ENCODE measurements around the gene DHRS12.
A peak's percentile ranks its signal among the peaks of the same experiment; 100 is the strongest.

The DHRS12 gene

GRCh38 chr13:51805925-51806324, 2.0 kb upstream of the DHRS12 start:
- DNase-seq = no peak

DNA sequence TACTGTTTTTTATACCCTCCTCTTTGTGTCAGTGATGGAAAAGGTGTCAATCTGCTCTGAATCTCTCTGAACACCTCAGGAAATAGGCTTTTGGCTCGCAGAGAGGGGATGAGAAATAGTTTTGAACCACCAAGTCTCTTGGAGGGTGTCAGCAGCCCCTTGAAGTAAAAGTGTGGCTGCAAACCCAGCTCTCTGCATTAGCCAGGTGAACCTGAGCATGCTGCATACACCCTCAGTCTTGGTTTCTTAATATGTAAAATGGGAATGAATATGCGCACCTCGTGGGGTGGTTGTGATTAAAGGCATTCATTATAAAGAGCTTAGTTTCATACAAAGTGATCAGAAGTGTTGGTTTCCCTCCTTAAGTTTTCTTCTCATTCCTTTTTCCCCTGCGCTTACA, 1.4 kb upstream of the DHRS12 start:
- DNase-seq = no peak

- peak; percentile 76 for DNase-seq
These were observed 571 bp upstream of the DHRS12 start for GRCh38 chr13:51804295-51805172.

- no peak for DNase-seq
These were observed 1.1 kb downstream of the DHRS12 start for GRCh38 chr13:51802631-51803418.

DNA sequence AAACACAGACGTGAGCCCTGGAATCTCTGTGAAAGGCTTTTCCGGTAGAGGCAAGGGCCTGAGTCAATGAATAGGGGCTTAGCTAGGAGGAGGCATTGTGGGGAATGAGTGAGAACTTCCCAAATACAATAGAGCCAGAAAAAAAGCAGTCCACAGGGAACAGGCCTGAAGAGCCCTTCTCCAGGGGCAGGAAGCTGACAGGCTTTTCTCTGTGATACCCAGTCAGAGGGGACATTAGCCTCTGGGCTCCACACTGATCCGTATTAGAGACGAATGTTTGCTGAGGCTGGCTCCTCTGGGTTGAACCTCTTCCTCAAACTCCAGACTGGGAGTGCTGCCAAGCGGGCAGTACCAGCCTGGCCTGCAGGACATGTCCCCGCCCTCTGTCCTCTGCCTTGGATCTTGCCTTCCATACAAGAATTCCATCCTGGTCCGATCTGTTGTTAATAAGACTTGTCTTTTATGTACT, 2.3 kb downstream of the DHRS12 start:
- DNase-seq = peak; percentile 37

DNA sequence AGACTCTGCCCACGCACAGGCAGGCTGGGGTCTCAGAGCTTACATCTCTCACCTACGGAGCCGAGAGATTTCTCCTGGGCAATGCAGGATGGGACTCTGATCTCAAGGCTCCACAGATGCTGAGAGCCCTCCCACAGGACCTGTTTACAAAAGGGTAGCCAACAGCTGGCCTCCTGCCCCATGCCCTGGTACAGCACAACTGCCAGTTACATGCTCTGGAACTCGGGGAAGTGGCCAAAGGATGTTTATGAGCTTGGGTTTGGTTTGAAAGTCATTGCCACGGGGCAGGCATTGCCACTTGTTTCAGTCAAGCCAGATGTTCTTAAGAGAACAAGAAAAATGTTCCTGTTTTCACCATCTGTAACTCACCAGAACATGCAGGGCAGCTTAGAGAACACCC, 3.5 kb downstream of the DHRS12 start:
- DNase-seq = no peak

DNA sequence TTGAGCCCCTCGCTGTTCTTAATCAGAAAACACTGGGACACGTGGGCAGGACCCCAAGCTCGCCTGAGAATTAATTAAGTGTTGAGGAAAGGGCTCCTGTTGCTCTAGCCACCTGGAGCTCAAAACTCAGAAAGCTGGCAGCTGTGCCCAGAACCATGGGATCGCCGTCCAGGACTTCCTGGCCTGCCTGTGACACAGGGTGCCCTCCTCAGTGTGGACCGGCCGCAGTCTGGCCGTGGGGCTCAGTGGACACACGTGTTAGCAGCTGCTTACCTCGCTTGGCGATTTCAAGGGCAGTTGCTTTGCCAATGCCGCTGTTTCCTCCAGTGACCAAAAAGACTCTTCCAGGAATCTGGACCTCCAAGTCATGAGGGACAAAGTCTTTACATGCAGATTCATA, 4.7 kb downstream of the DHRS12 start:
- no peak for DNase-seq

DNA sequence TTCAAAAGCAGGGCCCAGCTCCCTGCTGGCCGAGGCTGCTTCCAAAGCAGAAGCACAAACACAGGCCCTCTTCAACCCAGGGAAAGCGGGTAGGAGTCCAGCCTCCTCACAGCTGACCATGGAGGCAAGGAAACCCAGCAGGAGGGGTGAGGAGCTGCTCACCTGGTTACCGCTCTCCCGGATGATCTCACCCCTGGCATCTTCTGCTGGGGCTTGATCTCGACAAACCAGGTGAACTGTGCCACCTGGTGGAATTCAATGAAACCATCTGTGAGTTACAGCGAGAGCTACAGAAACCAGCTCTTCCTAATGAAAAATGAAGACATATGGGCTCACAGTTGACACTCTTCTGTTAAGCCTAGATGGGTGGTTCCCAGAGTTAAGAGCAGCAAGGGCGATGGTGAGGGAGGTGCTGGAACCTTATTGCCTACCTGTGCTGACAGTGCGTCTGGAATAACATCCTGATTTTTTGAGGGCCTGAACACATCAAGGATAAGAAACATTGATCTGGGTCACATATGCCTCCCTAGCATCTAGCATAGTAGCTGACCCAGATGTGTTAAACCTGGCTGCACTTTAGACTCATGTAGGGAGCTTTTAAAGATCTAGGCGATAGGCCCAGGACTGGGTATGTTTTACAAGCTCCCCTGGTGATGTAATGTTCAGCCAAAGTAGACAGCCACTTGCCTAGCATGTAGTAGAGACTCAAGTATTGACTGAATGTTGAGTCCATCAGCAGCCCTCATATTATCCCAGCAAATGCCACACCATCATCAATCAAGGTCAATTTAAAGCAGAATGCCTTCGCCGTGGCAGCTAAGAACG, 6.1 kb downstream of the DHRS12 start:
- no peak for DNase-seq

GRCh38 chr13:51796546-51796945, 7.4 kb downstream of the DHRS12 start:
- no peak for DNase-seq

- no peak for DNase-seq
These were observed 8.5 kb downstream of the DHRS12 start for GRCh38 chr13:51795419-51795818.

- no peak for DNase-seq
These were observed 9.0 kb downstream of the DHRS12 start for GRCh38 chr13:51794964-51795363.

GRCh38 chr13:51793570-51794271, 10.2 kb downstream of the DHRS12 start:
- peak; percentile 67 for DNase-seq

GRCh38 chr13:51786425-51787265, 17.3 kb downstream of the DHRS12 start:
- no peak for DNase-seq

DNA sequence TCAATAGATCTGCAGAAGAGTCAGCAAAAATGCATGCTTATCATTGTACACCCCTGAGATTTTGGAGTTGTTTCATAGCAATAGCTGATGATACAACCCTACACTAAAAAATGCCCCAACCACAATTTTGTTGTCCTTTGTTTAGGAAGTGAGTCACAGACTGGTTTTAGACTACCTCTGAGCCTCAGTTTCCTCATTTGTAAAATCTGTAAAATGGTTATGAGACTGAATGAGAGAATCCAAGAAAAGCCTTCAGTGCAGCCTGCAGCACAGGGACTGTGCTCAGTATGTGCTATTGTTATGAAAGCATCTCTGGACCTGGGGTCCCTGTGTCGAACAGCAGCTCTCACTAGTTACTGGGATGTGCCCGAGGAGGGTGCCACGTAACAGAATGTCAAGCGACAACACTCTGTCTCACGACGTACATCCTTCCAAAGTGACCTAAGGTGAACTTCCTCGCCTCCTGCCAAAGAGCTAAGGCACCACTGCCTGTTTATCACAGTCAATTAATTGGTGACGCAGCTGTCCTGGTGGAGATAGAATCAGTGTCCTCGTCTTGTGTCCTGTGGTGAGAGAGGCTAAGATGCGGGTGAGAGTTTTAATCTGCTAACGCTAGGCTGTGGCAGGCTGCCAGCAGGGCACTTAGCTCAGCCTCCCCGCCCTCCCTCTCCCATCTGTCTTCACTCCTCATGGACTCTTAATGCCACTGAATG, 18.1 kb downstream of the DHRS12 start:
- no peak for DNase-seq

DNA sequence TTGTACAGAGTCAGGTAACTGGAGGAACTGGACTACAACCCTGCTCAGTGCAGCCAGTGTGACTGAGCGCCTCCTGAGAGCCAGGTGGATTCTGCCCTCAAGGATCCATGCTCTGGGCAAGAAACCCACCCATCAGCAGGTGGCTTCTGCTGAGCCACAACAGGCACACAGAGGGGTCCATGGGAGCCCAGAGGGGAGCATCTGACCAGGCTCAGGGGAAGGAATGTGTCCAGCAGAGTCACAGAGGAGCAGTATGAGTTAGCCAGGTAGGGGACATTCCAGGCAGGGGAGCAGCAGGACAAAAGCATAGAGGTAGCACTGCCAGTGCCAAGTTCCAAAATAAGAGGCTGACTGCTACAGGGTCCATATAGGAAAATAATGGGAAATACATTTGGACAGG, 19.9 kb downstream of the DHRS12 start:
- no peak for DNase-seq

- DNase-seq = no peak
These were observed 20.4 kb downstream of the DHRS12 start for GRCh38 chr13:51783428-51784094.

DNA sequence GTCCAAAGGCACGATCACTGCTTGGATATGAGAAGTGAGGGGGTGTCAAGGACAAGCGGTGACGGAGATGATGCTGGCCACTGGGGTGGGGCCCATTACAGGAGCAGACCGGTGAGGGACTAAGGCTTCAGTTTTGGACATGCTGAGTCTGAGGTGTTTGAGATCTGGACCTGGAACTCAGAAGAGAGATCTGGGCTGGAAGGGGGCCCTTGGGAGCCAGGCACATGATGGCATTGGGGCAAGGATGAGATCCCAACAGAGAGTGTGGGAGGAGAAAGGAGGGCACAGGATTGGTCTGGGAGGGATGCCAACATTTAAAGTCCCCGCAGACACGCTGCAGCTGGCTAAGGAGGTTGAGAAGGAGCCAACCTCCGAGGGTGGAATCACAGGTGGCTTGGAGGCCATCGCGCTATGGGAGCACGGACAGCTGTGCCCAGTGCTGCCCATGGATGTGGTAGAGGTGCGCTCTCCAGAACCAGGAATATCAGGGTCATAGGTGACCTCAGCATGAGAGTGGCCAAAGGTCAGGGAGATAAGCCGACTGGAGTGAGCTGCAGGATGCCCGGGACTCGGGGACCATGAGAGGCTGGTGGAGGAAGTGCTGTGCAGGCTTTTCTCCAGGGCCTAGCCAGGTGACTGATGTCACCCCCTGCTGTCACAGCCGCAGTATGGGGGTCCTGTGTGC, 21.8 kb downstream of the DHRS12 start:
- DNase-seq = no peak

DNA sequence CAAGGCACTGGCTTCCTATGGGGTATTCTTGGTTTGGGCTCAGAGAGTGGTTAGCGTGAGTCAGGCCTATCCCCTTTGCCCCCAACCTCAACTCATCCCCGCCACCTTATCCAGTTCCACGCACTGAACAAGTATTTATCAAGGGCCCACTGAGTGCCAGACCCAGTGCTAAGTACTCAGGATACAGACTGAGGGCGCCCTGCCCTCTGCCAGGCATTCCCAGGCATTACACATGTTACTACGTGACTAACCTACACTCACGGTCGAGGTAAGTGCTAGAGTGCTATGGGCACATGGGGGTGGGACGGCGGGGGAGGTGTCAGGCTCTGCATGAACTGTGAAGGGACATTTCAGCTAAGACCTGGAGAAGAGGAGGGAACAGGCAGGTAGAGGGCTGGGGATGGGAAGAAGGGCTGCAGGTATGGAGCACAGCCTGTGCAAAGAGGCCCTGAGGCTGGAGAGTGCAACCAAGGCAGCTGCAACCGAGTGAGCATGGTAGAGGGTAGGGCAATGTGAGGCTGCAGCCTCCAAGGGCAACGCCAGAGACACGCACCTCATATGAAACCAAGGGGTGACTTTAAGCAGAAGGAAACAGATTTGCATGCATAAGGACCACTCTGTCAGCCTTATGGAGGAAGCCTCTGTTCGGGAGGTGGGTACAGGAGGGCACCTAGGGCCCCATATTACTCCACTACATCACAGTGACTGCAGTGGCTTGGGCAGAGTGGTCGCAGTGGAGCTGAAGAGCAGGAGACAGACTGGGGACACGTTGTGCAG, 22.5 kb downstream of the DHRS12 start:
- no peak for DNase-seq

DNA sequence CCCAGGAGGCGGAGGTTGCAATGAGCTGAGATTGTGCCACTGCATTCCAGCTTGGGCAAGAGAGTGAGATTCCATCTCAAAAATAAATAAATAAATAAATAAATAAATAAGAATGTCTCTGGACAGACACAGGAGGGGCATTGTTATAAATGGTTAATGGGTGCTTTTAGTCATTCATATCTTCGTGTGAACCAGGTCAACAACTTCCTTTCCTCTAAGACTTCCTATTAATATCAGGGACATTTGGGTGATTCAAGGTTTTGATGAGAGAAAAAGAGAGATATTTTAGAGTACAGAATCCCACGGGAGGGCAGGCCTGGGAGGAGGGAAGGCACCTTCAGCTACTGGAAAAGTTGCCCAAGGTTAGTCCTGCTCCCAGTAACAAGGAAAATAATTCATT, 23.9 kb downstream of the DHRS12 start:
- DNase-seq = no peak
